HEK293T (cell line): ENCODE measurements around the gene PRKCH.

Experiments
- BHLHE40 ChIP-seq: fragments of 450-650 bp; IDR thresholded peaks from 2 replicates; pipeline ENCODE4 v1.6.1; 2016; ENCODE audit warnings: mild to moderate bottlenecking, moderate library complexity, borderline replicate concordance
- NFRKB ChIP-seq: fragments of 450-650 bp; IDR thresholded peaks from 2 replicates; pipeline ENCODE4 v1.6.1; 2016; ENCODE audit warnings: mild to moderate bottlenecking, moderate library complexity
- SUZ12 ChIP-seq: fragments of 450-650 bp; IDR thresholded peaks from 2 replicates; pipeline ENCODE4 v1.6.1; 2016; ENCODE audit warnings: mild to moderate bottlenecking

DNA sequence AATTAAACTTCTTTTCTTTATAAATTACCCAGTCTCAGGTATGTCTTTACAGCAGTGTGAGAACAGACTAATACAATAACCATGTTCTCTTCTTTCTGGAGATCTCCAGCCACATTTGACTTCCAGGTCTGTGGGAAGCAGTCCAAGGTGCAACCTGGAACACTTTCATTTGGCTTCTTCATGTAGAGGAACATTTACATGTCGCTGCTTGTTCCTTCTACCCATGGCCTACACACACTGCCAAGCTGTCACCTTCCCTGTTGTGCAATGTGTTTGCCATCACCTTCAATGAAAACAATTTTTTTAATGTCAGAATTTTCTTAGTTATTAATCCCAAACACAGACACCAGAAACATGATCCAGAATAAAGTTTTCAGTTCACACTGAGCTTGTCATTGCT is 104.7 kb downstream of the PRKCH start:
- TF ChIP-seq NFRKB (no peak), BHLHE40 (no peak), SUZ12 (no peak)
